HG03064 (cell line): Measurements from ENCODE around the gene ABCC12.

Experiments used
- ATAC-seq: cut with Tn5 transposase; IDR thresholded peaks from one replicate; pipeline ENCODE4 v1.9.1; 2021; ENCODE audit warnings: low read depth; ENCODE audit not compliant: unreplicated experiment

The ABCC12 gene

DNA sequence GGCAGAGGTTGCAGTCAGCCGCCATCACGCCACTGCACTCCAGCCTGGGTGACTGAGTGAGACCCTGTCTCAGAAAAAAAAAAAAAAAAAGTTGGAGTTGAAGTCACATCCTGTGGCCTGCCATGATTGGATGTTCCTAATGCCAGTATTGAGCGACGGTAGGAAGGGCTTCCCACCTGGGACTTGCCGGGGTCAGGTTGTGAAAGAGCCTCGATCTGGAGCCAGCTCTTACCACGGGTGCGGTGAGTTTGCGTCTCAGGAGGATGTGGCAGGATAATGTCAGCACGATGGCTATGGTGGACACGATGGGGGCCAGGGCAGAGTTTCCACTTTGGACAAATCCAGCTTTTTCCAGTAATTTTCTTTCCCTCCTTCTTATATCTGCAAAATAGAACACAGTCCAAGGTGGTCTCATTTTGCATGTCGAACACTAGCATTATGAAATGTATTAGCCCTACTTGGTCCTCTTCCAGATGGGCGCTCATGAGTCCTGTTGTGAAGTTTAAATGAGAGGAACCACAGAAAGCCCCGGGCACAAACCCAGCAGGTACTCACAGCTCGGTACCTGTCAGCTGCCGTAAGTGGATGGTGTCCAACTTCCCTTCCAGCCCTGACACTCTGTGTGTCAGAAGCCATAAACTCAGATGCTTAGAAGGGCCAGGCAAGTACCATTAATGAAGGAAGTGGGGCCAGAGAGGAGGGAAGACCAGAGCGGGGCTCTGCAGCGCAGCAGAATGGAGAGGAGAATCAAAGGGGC is 22.2 kb downstream of the ABCC12 start:
- no peak for ATAC-seq

DNA sequence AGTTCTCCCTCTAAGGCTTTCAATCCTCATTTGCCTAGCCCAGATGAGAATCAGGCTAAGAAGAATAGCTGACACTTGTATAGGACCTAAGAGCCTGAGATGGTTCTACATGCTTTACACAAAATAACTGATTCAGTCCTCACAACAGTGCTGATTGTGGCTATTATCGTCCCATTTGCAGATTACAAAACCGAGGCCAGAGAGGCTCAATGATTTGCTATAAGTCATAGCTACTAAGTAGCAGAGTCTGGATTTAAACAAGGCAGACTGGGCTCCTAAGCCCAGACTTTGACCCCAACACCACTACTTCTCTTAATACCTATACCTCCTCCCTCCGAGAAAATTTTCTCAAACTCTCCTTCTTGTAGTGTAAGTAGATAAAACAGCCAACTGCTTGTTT is 23.1 kb downstream of the ABCC12 start:
- no peak for ATAC-seq

DNA sequence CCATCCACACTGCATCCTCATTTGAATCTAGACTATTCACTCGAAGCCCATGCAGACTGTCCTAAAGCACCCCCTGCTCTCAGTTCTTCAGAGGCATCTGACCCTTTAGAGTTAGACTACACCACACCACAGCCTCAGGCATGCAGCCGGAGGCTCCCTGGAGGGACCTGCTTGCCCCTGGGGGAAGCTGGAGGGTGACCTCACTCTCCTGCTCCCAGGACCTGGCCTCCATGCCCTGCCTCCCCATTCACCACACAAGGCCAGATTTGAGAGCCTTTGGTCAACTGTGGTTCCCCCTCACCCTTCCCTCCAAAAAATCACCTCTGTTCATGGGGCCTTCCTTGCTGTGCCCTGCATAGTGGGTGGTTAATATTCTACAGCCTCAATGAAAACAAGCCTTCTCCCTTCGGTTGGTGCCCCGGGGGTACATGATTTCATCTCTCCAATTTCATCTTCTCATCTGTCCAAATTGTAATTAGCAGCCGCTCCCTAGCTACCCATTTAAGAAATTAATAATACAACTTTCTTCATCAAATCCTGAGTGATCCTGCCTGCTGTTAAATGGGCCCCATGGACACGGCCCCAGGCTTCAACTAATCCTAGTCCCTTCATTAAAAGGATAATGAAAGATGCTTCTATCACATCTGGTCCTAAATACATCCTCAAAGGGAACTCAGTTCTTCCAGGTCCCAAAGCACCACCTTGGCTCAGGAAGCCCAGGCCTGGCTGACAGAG is 24.4 kb downstream of the ABCC12 start:
- ATAC-seq, result no peak

DNA sequence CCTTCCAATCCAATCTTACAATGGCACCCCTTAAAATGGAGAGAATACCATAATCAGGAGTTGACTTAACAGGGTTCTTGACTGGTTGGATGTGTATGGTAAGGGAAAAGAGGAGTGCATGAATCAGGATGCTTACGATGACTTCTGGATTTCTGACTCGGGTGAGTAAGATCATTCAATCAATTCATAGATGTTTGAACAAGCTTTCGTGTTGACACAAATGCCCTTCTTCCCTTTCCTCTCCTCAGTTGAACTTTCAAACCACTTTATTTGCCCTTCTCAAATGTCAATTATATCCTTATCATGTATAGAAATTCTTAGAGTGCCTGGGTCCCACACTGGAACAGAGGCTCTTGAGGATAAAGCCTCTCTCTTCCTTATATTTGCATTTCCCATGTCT is 25.9 kb downstream of the ABCC12 start:
- no peak for ATAC-seq

DNA sequence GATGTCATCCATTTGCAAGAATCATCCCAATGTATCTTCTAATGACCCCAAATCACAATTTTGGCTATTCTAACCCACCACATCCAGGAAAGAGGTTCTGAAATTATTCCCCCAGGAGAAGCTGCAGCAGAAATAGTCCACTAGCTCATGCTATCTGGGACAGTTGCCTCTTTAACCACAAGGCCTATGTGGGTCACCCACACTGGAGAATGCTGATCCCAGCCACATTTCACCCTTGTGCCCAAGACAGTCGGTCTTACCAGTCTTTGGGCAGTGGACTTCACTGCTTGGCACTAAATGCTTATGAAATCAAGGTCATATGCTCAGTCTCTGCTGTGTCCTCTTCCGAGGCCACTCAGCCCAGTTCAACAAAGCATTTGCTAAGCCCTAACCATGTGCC is 27.0 kb downstream of the ABCC12 start:
- no peak for ATAC-seq

DNA sequence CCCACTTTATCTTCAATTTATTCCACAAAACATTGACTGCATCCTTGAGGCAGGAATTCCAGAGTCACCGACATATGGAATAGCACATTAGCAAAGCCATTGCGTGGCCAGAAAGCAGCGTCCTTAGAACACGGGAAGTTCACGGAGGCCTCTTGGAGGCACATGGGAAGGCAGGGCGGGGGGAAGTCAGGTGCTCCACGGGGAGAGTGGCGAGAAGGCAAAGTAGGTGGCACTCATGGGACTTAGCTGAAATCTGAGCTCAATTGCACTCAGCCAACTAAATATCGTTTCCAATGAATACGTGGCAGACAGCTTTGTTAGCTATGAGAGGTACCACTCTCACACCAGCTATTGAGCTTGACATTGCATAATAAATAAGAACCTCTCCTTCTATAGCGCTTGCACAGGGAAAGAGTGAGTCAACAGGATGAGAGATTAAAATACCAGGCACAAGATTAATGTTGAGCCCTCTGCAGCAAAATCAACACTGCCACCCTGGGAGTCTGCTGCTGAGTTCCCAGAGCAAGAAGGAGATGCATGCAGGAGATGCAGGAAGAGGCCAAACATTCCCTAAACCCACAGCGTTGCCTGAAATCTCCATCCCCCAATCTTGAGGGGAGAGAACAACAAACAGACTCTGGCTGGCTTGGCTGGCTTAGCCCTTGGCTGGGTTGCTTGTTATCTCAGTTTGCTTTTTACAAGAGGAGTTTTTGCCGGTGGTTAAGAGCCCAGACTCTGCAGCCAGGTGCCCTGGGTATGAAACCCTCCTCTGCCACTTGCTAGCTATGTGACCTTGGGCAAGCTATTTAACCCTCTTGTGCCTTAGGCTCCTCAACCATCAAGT is 28.8 kb downstream of the ABCC12 start:
- no peak for ATAC-seq

DNA sequence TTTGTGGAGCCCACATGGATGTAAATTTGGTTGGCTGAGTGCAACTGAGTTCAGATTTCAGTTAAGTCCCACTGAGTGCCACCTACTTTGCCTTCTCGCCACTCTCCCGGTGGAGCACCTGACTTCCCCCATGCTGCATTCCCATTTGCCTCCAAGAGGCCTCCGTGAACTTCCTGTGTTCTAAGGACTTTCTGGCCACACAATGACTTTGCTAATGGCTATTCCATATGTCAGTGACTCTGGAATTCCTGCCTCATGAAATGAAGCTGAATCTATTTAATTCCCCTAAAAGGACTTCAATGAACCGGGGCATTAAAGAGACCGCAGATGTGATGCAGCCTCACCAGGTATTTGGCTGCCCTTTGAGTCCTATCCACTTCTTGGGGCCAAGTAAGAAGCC is 29.9 kb downstream of the ABCC12 start:
- no peak for ATAC-seq

DNA sequence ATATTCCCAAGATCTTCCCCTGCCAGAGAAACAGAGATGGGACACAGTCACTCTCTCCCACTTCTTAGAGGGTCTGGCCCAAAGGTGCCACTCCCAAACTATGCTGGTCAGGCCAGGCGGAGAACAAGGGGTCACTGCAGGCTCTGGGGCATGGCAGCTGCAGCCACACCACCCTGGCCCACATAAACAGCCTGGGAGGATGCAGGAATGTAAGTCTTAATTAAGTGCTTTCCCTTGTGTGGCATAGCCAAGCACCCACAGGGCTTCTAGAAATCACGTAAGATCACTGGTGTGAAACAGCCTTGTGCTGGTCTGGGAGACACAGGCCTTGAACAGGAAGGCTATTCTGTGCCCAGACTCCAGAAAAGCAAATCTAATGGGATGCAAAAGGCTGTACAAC is 31.5 kb downstream of the ABCC12 start:
- ATAC-seq, result no peak

DNA sequence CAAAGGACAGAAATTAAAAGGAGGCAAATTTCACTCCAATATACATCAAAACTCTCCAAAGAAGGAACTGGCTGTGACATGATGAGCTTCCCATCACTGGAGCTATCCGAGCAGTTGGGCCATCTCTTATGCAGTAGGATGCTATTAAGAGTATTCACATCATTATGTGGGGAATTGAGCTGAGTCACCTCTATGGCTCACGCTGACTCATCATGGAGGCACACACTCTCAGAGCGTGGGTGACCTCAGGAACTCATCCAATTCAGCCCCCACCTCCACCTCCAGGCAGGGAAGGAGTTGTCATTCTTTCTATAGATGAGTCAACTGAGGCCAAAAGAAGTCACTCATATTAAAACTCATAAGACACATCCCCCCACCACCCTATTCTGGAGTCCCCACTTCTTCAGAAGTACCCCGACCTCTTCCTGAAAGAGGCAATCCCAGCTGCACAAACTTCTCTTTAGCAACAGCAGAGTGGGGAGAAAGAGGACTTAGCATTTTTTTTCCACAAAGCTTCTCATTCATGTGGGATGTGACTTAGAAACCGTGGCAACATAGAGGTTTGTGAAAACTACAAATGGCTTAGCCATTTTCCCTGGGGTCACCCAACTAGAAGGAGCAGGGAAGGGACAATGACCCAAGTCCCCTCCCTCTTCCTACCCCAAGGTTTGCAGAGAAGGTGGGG is 32.5 kb downstream of the ABCC12 start:
- no peak for ATAC-seq

DNA sequence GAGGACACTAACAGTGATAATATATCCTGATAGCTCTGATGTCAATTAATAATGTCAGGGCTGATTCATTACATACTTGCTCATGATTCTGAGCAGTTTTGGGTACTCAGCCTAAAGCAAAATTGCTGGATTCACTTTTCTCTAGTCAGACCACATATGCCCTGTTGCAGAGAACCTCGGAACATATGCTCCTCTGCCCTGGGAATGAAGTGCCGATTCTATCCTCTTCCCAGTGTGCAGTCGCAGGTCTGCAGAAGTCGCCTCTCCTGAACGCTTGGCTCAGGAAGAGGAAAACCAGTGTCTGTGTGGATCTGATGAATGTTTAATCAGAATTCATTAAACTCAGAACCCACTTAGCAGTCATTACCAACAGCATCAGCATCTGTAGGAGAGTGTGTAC is 34.5 kb downstream of the ABCC12 start:
- no peak for ATAC-seq

DNA sequence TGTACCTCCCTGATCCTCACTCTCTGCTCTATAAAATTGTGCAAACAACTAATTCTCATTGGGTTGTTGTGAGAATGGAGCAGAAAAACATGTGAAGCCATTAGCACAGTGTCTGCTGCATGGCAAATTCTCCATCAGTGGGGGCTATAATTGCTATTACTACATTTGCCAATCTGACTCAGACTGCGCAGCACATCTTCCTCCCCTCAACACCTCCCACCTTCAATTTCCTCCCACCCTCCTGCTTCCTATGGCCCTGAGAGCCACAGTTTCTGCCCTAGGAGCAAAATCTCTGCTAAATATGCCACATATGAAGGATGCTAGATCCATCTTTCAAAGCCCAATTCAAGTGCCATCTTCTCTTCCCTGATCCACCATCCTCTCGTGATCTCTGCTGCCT is 37.0 kb downstream of the ABCC12 start:
- no peak for ATAC-seq

DNA sequence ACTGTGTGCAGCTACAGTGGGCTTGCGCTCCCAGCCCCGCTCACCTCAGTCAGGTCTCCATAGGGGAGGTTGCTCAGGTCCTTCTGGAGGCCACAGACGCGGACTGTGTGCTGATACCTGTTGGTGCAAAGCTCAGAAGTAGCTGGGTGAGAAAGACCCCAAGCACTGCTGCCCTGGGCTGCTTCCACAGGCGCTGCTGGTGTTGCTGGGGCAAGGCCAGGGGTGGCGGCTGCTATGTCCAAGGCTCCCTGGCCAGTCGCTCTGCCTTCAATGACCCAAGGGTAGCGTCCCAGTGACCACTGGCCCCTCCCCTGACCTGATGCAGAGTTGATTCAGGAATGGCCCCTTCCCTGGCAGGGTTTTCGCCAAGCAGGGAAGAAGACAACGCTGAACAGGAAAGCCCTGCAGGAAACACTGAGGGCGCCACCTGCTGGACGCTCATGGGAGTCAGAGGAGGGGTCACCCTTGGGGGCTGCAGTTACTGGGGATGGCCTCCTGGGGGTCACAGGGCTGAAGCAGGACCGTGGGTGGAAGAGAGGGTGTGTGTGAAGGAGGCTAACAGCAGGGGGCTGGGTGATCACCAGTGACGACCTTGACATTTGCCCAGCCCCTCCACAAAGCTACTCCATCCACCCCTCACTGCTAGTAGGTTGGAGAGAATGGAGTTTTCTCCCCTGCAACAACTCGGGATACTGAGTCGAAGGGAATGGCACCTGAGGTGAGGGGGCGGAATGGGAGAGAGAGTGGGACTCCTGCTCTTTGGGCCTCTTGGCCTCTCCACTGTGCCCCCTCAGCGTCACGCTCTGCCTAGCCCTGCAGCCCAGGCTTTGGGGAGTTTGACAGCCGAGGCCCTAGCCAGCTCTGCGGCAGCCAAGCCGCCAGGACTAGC is 38.3 kb downstream of the ABCC12 start:
- ATAC-seq, result no peak

DNA sequence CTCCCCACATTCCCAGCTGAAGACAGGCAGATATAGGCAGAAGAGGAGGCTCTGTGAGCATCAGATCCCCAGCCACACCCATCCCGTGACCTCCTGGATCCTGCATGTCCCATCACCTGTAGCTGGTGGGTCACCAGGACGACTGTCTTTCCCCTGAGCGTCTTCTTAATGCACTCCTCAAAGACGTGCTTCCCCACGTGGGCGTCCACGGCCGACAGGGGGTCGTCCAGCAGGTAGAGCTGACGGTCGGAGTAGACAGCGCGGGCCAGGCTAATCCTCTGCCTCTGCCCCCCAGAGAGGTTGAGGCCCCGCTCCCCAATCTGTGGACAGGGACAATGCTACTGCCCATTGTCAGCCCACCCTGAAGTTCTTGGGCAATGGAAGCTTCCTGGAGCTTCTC is 40.5 kb downstream of the ABCC12 start:
- no peak for ATAC-seq

DNA sequence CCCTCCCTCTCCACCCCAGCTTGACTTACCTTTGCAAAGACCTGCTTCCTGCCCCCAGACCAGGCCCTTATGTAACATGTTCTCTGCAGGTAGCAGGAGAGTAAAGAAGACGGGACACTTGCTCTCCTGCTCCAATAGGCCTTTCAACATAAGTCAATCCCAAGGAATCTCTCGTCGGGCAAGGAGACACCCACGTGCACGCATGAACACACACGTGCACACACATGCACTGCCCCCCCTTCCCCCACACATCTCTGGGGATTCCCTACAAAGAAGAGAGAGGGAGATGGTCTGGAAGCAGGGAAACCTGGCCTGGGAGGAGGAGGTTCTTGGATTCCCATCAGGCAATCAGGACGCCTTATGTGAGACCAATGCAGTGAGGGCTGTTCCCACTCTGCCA is 41.4 kb downstream of the ABCC12 start:
- ATAC-seq, result no peak

DNA sequence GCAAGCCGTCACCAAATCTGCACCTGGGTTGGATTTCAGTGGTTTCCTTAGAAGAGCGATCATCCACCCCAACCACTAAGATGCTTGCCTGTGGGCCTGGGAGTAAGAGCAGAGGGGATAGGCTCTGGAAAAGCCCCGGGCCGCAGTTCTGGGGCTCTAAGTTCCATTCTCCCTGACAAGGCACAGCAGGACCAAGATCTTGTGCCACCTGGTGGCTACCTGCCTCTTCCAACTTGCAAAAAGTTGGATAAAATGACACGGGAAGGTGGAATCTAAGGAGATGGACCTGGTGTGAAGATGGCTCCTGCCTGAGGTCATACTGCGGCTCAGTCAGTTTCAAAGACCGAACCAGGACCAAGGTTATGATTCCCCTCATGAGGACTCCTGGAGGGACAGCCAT is 42.3 kb downstream of the ABCC12 start:
- no peak for ATAC-seq

DNA sequence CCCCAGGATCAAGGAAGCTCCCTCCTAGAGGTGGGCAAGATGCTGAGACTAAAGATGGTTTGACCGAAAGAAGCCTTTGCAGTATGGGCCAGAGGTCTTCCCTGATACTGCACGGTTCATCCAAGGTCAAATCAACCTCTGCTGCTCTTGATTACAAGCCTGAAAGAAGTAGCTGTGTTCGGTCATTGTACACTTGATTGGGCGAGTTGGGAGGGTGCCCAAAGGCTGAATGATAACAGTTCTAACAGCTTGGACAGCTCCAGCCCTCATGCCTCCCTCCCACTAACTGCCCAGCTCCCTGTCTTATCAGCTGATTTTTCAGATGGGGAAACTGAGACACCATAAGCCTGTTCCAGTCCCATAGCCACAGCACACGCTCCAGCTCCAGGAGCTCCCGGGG is 42.8 kb downstream of the ABCC12 start:
- no peak for ATAC-seq

DNA sequence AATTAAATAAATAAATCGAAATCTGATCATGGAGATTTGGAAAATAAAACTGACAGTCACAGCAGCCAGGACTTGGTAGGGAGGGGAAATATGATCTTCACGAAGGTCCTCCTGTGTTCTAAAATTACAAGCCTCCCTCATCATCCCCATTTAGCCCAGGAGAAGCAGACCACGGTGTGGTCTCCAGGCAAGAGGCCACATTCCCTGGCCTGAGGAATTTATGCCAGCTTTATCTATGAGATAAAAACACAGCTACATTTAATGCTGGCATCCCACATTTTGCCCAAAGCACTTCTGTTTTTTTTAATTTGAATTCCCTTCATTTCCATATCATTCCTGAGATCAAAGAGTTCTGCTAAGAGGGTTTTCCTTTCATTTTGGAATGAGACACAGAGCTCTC is 43.2 kb downstream of the ABCC12 start:
- ATAC-seq, result no peak

DNA sequence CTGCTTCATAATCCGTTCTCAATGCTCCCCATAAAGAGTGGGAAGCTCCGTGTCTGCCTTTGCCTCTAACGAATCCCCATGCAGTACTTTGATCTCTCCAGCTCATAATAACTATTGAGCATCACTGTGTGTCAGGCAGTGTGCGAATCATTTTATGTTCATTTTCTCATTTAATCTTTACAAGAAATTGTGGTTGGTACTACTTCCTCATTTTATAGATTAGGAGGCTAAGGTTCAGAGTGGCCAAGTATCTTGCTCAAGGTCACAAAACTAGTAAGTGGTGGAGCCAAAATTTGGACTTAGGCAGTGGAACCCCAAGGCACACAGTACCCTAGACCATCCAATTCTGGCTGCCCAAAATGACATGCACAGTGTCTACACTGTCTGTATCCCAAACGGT is 44.8 kb downstream of the ABCC12 start:
- no peak for ATAC-seq

DNA sequence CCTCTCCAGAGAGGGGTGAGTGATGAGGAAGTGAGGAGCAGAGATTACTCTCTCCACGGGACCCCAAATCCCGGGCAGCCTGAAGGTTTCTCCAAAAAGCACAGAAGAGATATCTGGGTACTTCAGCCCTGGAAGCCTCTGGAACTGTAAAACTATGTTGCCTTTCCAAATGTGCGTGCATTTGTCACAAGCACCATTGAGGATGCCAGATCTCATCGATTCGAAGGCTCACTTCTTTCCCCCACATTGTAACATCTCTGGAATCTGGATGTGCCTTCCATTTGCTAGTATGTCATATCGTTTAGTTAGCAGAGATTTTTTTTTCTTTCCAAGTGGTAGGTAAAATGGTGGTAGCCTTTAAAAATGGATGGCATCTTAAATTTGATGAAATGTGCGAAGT is 45.8 kb downstream of the ABCC12 start:
- no peak for ATAC-seq

DNA sequence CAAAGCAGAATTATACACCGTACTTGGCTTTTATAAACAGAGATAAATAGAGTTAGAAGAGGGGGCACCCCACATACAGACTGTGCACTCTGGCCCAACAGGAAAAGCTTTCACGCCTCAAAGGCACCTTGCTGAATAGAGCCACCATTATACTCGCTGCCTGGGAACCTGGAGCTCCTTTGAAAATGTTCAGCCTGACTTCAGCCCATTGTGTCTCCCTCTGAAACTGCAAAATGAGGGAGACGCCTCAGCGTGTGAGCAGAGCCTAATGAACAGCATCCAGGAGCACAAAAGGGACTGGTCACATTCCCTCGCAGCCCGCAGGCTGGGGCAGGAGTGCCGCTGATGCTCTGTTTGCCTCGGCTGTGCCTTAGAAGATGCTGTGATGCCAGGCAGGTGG is 46.3 kb downstream of the ABCC12 start:
- no peak for ATAC-seq
